Immature natural killer cell (primary cell): Measurements from ENCODE around the gene KCP. TPM values are rescaled to one million over a fixed set of nuclear protein-coding genes. Genes with fewer than 3 reads are reported as not detected.

ENCODE experiments used
- DNase-seq, 3 donors: peaks; one replicate each; pipeline ENCODE4 v3.0.0; 2022; ENCODE audit warnings: mixed read lengths in 1 of 3
- H3K27ac Mint-ChIP-seq, 6 donors: one replicate each; pipeline ENCODE4 v1.8.0; 2020; ENCODE audit warnings: mixed read lengths in 6 of 6, mild to moderate bottlenecking in 5 of 6, inconsistent platforms in 4 of 6, moderate library complexity in 3 of 6
- H3K27me3 Mint-ChIP-seq, 3 donors: one replicate each; pipeline ENCODE4 v1.8.0; 2020 to 2021; ENCODE audit warnings: low read depth in 3 of 3, mild to moderate bottlenecking in 3 of 3, mixed read lengths in 3 of 3, moderate library complexity in 3 of 3, inconsistent platforms in 1 of 3
- H3K36me3 Mint-ChIP-seq, 3 donors: one replicate each; pipeline ENCODE4 v1.8.0; 2020; ENCODE audit warnings: mixed read lengths in 3 of 3, inconsistent platforms in 2 of 3, mild to moderate bottlenecking in 2 of 3
- H3K4me1 Mint-ChIP-seq, 2 donors: one replicate each; pipeline ENCODE4 v1.8.0; 2020; ENCODE audit warnings: inconsistent platforms in 2 of 2, mild to moderate bottlenecking in 2 of 2, mixed read lengths in 2 of 2, moderate library complexity in 1 of 2
- H3K4me3 Mint-ChIP-seq, 5 donors: one replicate each; pipeline ENCODE4 v1.8.0; 2020; ENCODE audit warnings: mild to moderate bottlenecking in 5 of 5, mixed read lengths in 5 of 5, inconsistent platforms in 3 of 5, moderate library complexity in 3 of 5
- H3K9me3 Mint-ChIP-seq, 6 donors: one replicate each; pipeline ENCODE4 v1.8.0; 2020; ENCODE audit warnings: mild to moderate bottlenecking in 6 of 6, mixed read lengths in 6 of 6, inconsistent platforms in 4 of 6, moderate library complexity in 3 of 6
- polyA plus RNA-seq, 3 donors: library from polyadenylated mRNA; unstranded; fragments of 300-500 nt; fragmentation: Illumina TruSeq; gene quantifications; one replicate each; pipeline ENCODE4 v1.2.3, GENCODE V29; 2021

KCP gene
- polyA plus RNA-seq, 3 donors from 2014 or later = 0.16 TPM; not detected in 2

GRCh38 chr7:128935342-128935730 lies 24.8 kb upstream of the KCP start:
- H3K27ac Mint-ChIP-seq = no peak overlapping the region
- peaks cover 36 to 39% of the 10 kb centered on the region in 2 donors for H3K4me1 Mint-ChIP-seq
- H3K9me3 Mint-ChIP-seq = no peaks in the 10 kb centered on the region
- H3K27me3 Mint-ChIP-seq = peaks cover 0 to 11% (median 2%) of the 10 kb centered on the region in 3 donors
- no peak overlapping the region for H3K4me3 Mint-ChIP-seq
- no peak for DNase-seq
- peaks cover 0 to 3% (median 0%) of the 10 kb centered on the region in 3 donors for H3K36me3 Mint-ChIP-seq

GRCh38 chr7:128934361-128935341 lies 24.1 kb upstream of the KCP start:
- peaks cover 1 to 11% (median 2%) of the 10 kb centered on the region in 3 donors for H3K27me3 Mint-ChIP-seq
- H3K9me3 Mint-ChIP-seq = no peaks in the 10 kb centered on the region
- no peak overlapping the region for H3K4me3 Mint-ChIP-seq
- DNase-seq = no peak
- peaks cover 30 to 32% of the 10 kb centered on the region in 2 donors for H3K4me1 Mint-ChIP-seq
- H3K27ac Mint-ChIP-seq = no peak overlapping the region
- peaks cover 0 to 3% (median 0%) of the 10 kb centered on the region in 3 donors for H3K36me3 Mint-ChIP-seq

GRCh38 chr7:128933180-128933891 lies 22.8 kb upstream of the KCP start:
- Mint-ChIP-seq H3K27ac (peak overlapping the region in 4 of 6 donors; percentile 26 to 82 (median 60)), H3K4me3 (peak overlapping the region; percentile 11 to 84 (median 76)), H3K27me3 (peaks cover 0 to 11% (median 1%) of the 10 kb centered on the region in 3 donors), H3K36me3 (peaks cover 0 to 3% (median 0%) of the 10 kb centered on the region in 3 donors), H3K9me3 (no peaks in the 10 kb centered on the region), H3K4me1 (peaks cover 20 to 22% of the 10 kb centered on the region in 2 donors)
- DNase-seq = peak; percentile 31 to 44 (median 39)

- Mint-ChIP-seq H3K27me3 (peaks cover 1 to 11% (median 4%) of the 10 kb centered on the region in 3 donors), H3K4me3 (peak overlapping the region; percentile 11 to 84 (median 76)), H3K27ac (peak overlapping the region in 3 of 6 donors; percentile 26 to 82 (median 61)), H3K4me1 (peaks cover 19 to 21% of the 10 kb centered on the region in 2 donors), H3K36me3 (peaks cover 0 to 3% (median 0%) of the 10 kb centered on the region in 3 donors), H3K9me3 (no peaks in the 10 kb centered on the region)
- DNase-seq = no peak
Measured at GRCh38 chr7:128932862-128933179, 22.3 kb upstream of the KCP start.

- Mint-ChIP-seq H3K36me3 (peaks cover 0 to 3% (median 0%) of the 10 kb centered on the region in 3 donors), H3K27me3 (peaks cover 1 to 8% (median 4%) of the 10 kb centered on the region in 3 donors), H3K4me3 (no peak overlapping the region), H3K27ac (peak overlapping the region in 1 of 6 donors; percentile 41), H3K4me1 (peaks cover 16 to 19% of the 10 kb centered on the region in 2 donors), H3K9me3 (no peaks in the 10 kb centered on the region)
- no peak for DNase-seq
Measured at GRCh38 chr7:128931965-128932861, 21.7 kb upstream of the KCP start.

- H3K9me3 Mint-ChIP-seq = no peaks in the 10 kb centered on the region
- H3K4me1 Mint-ChIP-seq = peaks cover 12 to 13% of the 10 kb centered on the region in 2 donors
- peaks cover 0 to 3% (median 0%) of the 10 kb centered on the region in 3 donors for H3K36me3 Mint-ChIP-seq
- H3K4me3 Mint-ChIP-seq = no peak overlapping the region
- DNase-seq = no peak
- H3K27me3 Mint-ChIP-seq = peaks cover 1 to 4% (median 2%) of the 10 kb centered on the region in 3 donors
- H3K27ac Mint-ChIP-seq = no peak overlapping the region
Measured at GRCh38 chr7:128931190-128931798, 20.8 kb upstream of the KCP start.

GRCh38 chr7:128928882-128929788 lies 18.6 kb upstream of the KCP start:
- no peaks in the 10 kb centered on the region for H3K9me3 Mint-ChIP-seq
- H3K27ac Mint-ChIP-seq = no peak overlapping the region
- no peak for DNase-seq
- peaks cover 1 to 4% (median 2%) of the 10 kb centered on the region in 3 donors for H3K27me3 Mint-ChIP-seq
- H3K4me3 Mint-ChIP-seq = no peak overlapping the region
- peaks cover 11 to 13% of the 10 kb centered on the region in 2 donors for H3K4me1 Mint-ChIP-seq
- peaks cover 0 to 3% (median 0%) of the 10 kb centered on the region in 3 donors for H3K36me3 Mint-ChIP-seq

GRCh38 chr7:128928159-128928813 lies 17.8 kb upstream of the KCP start:
- H3K9me3 Mint-ChIP-seq = no peaks in the 10 kb centered on the region
- peaks cover 0 to 2% (median 0%) of the 10 kb centered on the region in 3 donors for H3K36me3 Mint-ChIP-seq
- DNase-seq = no peak
- peaks cover 6 to 9% of the 10 kb centered on the region in 2 donors for H3K4me1 Mint-ChIP-seq
- H3K27me3 Mint-ChIP-seq = peaks cover 1 to 4% (median 2%) of the 10 kb centered on the region in 3 donors
- H3K27ac Mint-ChIP-seq = peak overlapping the region in 1 of 6 donors; percentile 50
- no peak overlapping the region for H3K4me3 Mint-ChIP-seq

GRCh38 chr7:128924707-128925588 lies 14.4 kb upstream of the KCP start:
- Mint-ChIP-seq H3K36me3 (no peaks in the 10 kb centered on the region), H3K27ac (no peak overlapping the region)

GRCh38 chr7:128923411-128923800 lies 12.9 kb upstream of the KCP start:
- DNase-seq = no peak
- Mint-ChIP-seq H3K4me3 (no peak overlapping the region), H3K36me3 (no peaks in the 10 kb centered on the region), H3K4me1 (no peaks in the 10 kb centered on the region), H3K9me3 (no peaks in the 10 kb centered on the region), H3K27ac (no peak overlapping the region), H3K27me3 (peaks cover 4 to 10% (median 5%) of the 10 kb centered on the region in 3 donors)

More at GRCh38 chr7:128924707-128925588, 14.4 kb upstream of the KCP start:
- DNase-seq = no peak
- no peaks in the 10 kb centered on the region for H3K9me3 Mint-ChIP-seq
- H3K4me1 Mint-ChIP-seq = no peaks in the 10 kb centered on the region
- peaks cover 3 to 4% (median 4%) of the 10 kb centered on the region in 3 donors for H3K27me3 Mint-ChIP-seq
- H3K4me3 Mint-ChIP-seq = no peak overlapping the region
